A549 (cell line): ENCODE data around the gene DRC7. TPM values are rescaled to one million over a fixed set of nuclear protein-coding genes. Genes with fewer than 3 reads are reported as not detected.

Experiments
- BHLHE40 ChIP-seq: IDR thresholded peaks from 2 replicates; pipeline ENCODE4 v1.6.1; 2012; ENCODE audit warnings: low read depth, low read length, inconsistent platforms
- CBX2 ChIP-seq: fragments of 200-600 bp; sonication (generic); IDR thresholded peaks from 2 replicates; pipeline ENCODE4 v1.6.1; 2016; ENCODE audit warnings: low read depth, mild to moderate bottlenecking, borderline replicate concordance
- CBX8 ChIP-seq: fragments of 200-600 bp; sonication (generic); IDR thresholded peaks from 2 replicates; pipeline ENCODE4 v1.6.1; 2016
- CEBPB ChIP-seq, 2 experiments: fragments of >200 bp in 1 of 2; sonication (Bioruptor Twin) in 1 of 2; formaldehyde crosslinking in 1 of 2; IDR thresholded peaks; 2 replicates each; pipeline ENCODE4 v1.6.1; 2012 to 2016
- CHD2 ChIP-seq: fragments of 150-350 bp; IDR thresholded peaks from 2 replicates; pipeline ENCODE4 v1.6.1; 2014; ENCODE audit warnings: low read length; ENCODE audit not compliant: partially characterized antibody
- CHD4 ChIP-seq: fragments of 200-600 bp; sonication (generic); IDR thresholded peaks from 2 replicates; pipeline ENCODE4 v1.6.1; 2016; ENCODE audit warnings: antibody characterized with exemption, mild to moderate bottlenecking, borderline replicate concordance
- E2F6 ChIP-seq: IDR thresholded peaks from 2 replicates; pipeline ENCODE4 v1.6.1; 2012; ENCODE audit warnings: low read depth, borderline replicate concordance
- EHF ChIP-seq: fragments of 250-450 bp; sonication (Bioruptor Pico); IDR thresholded peaks from 2 replicates; pipeline ENCODE4 v1.5.0; 2020; ENCODE audit warnings: mild to moderate bottlenecking
- EHMT2 ChIP-seq: fragments of 200-600 bp; sonication (generic); IDR thresholded peaks from 2 replicates; pipeline ENCODE4 v1.6.1; 2016; ENCODE audit warnings: antibody characterized with exemption, low read depth, mild to moderate bottlenecking, moderate library complexity
- FOSB ChIP-seq: fragments of 250-450 bp; sonication (Bioruptor Pico); IDR thresholded peaks from 2 replicates; pipeline ENCODE4 v1.5.0; 2020; ENCODE audit warnings: mild to moderate bottlenecking, moderate library complexity
- FOSL2 ChIP-seq, 2 experiments: fragments of 450-650 bp in 1 of 2; fragments of >200 bp in 1 of 2; sonication (Bioruptor Twin) in 1 of 2; formaldehyde crosslinking; IDR thresholded peaks; 2 replicates each; pipeline versions ENCODE4 v1.5.0 to v1.6.1; 2016 to 2020; ENCODE audit warnings: mild to moderate bottlenecking in 1 of 2, moderate library complexity in 1 of 2
- FOXS1 ChIP-seq: fragments of 250-450 bp; sonication (Bioruptor Pico); IDR thresholded peaks from 2 replicates; pipeline ENCODE4 v1.5.0; 2020; ENCODE audit warnings: mild to moderate bottlenecking, moderate library complexity
- GATA3 ChIP-seq: IDR thresholded peaks from 2 replicates; pipeline ENCODE4 v1.6.1; 2012; ENCODE audit warnings: borderline replicate concordance
- HOXA7 ChIP-seq: fragments of 250-450 bp; sonication (Bioruptor Pico); IDR thresholded peaks from 2 replicates; pipeline ENCODE4 v1.5.0; 2020; ENCODE audit warnings: mild to moderate bottlenecking, moderate library complexity
- HOXB13 ChIP-seq: fragments of 250-450 bp; sonication (Bioruptor Pico); IDR thresholded peaks from 2 replicates; pipeline ENCODE4 v1.5.0; 2020; ENCODE audit warnings: low read depth, mild to moderate bottlenecking, moderate library complexity
- HOXB5 ChIP-seq: fragments of 250-450 bp; sonication (Bioruptor Pico); IDR thresholded peaks from 2 replicates; pipeline ENCODE4 v1.5.0; 2020; ENCODE audit warnings: mild to moderate bottlenecking, moderate library complexity
- JUN ChIP-seq, 2 experiments: fragments of >200 bp; sonication (Bioruptor Twin); formaldehyde crosslinking; IDR thresholded peaks; 2 replicates in 1 of 2; 3 replicates in 1 of 2; pipeline ENCODE4 v1.6.1; 2016 to 2017
- KDM1A ChIP-seq: fragments of 200-600 bp; sonication (generic); IDR thresholded peaks from 2 replicates; pipeline ENCODE4 v1.6.1; 2016; ENCODE audit warnings: low read depth, mild to moderate bottlenecking
- KDM5A ChIP-seq: fragments of 200-600 bp; sonication (generic); IDR thresholded peaks from 2 replicates; pipeline ENCODE4 v1.6.1; 2016; ENCODE audit warnings: antibody characterized with exemption, mild to moderate bottlenecking
- MAFK ChIP-seq: fragments of 450-650 bp; IDR thresholded peaks from 2 replicates; pipeline ENCODE4 v1.6.1; 2014; ENCODE audit not compliant: partially characterized antibody
- MAX ChIP-seq: IDR thresholded peaks from 2 replicates; pipeline ENCODE4 v1.6.1; 2012
- MAZ ChIP-seq: fragments of 150-350 bp; IDR thresholded peaks from 2 replicates; pipeline ENCODE4 v1.6.1; 2014; ENCODE audit warnings: antibody characterized with exemption, low read depth, low read length, borderline replicate concordance
- MYC ChIP-seq: IDR thresholded peaks from 2 replicates; pipeline ENCODE4 v1.6.1; 2012; ENCODE audit warnings: mild to moderate bottlenecking, inconsistent platforms, low read length, improper control_type of control experiment, borderline replicate concordance
- NPAS2 ChIP-seq: fragments of 250-450 bp; sonication (Bioruptor Pico); IDR thresholded peaks from 2 replicates; pipeline ENCODE4 v1.8.0; 2022; ENCODE audit warnings: mild to moderate bottlenecking, moderate library complexity, borderline replicate concordance
- NR3C1 ChIP-seq: fragments of >200 bp; sonication (Bioruptor Twin); formaldehyde crosslinking; IDR thresholded peaks from 3 replicates; pipeline ENCODE4 v1.6.1; 2017
- PHF8 ChIP-seq: fragments of 200-600 bp; sonication (generic); IDR thresholded peaks from 2 replicates; pipeline ENCODE4 v1.6.1; 2016; ENCODE audit warnings: low read depth, mild to moderate bottlenecking, antibody characterized with exemption, moderate library complexity, borderline replicate concordance
- POLR2A ChIP-seq: IDR thresholded peaks from 2 replicates; pipeline ENCODE4 v1.6.1; 2012; ENCODE audit warnings: mild to moderate bottlenecking, low read length
- RAD21 ChIP-seq, 2 experiments: fragments of >200 bp in 1 of 2; sonication (Bioruptor Twin) in 1 of 2; formaldehyde crosslinking in 1 of 2; IDR thresholded peaks in 1 of 2; conservative IDR thresholded peaks in 1 of 2; 2 replicates in 1 of 2; 3 replicates in 1 of 2; pipeline ENCODE4 v1.6.1; 2012 to 2018; ENCODE audit warnings: inconsistent platforms in 1 of 2
- RARB ChIP-seq: fragments of 250-450 bp; sonication (Bioruptor Pico); IDR thresholded peaks from 2 replicates; pipeline ENCODE4 v1.8.0; 2021; ENCODE audit warnings: mild to moderate bottlenecking, moderate library complexity
- RCOR1 ChIP-seq: fragments of 150-350 bp; IDR thresholded peaks from 2 replicates; pipeline ENCODE4 v1.6.1; 2014; ENCODE audit warnings: antibody characterized with exemption, low read length, low read depth
- RFX5 ChIP-seq: fragments of 450-650 bp; IDR thresholded peaks from 2 replicates; pipeline ENCODE4 v1.7.1; 2014; ENCODE audit warnings: antibody characterized with exemption, mild to moderate bottlenecking, moderate library complexity
- RNF2 ChIP-seq: fragments of 200-600 bp; sonication (generic); IDR thresholded peaks from 2 replicates; pipeline ENCODE4 v1.6.1; 2016; ENCODE audit warnings: low read depth, mild to moderate bottlenecking, antibody characterized with exemption, moderate library complexity, borderline replicate concordance
- SREBF2 ChIP-seq: fragments of 450-650 bp; IDR thresholded peaks from 2 replicates; pipeline ENCODE4 v1.6.1; 2014; ENCODE audit warnings: mild to moderate bottlenecking, moderate library complexity
- TP53 ChIP-seq: fragments of 250-450 bp; sonication (Bioruptor Pico); IDR thresholded peaks from 2 replicates; pipeline ENCODE4 v1.5.0; 2021; ENCODE audit warnings: mild to moderate bottlenecking, moderate library complexity
- ZC3H11A ChIP-seq: fragments of 450-650 bp; IDR thresholded peaks from 2 replicates; pipeline ENCODE4 v1.6.1; 2014; ENCODE audit warnings: antibody characterized with exemption, mild to moderate bottlenecking
- ZSCAN20 ChIP-seq: fragments of 250-450 bp; sonication (Bioruptor Pico); IDR thresholded peaks from 2 replicates; pipeline ENCODE4 v1.8.0; 2022; ENCODE audit warnings: mild to moderate bottlenecking, moderate library complexity
- polyA plus RNA-seq, 4 experiments: library from polyadenylated mRNA; depleted of rRNA in 3 of 4; stranded (reverse); fragments of >200 nt; fragmentation: RNase III in 1 of 4; extraction: RNeasy Plus Mini Kit Qiagen cat#74134 plus additional on column Dnase treatment in 1 of 4; gene quantifications; 2 replicates in 3 of 4; 3 replicates in 1 of 4; pipeline ENCODE4 v1.2.3, GENCODE V29; 2011 to 2017
- TF ChIP-seq, protein P1 (sequence below): fragments of 150-350 bp; IDR thresholded peaks from 2 replicates; pipeline ENCODE4 v1.6.1; 2014; ENCODE audit warnings: low read depth, mild to moderate bottlenecking, low read length
- TF ChIP-seq, protein P2 (sequence below): fragments of >200 bp; sonication (Bioruptor Twin); formaldehyde crosslinking; IDR thresholded peaks from 3 replicates; pipeline ENCODE4 v1.5.1; 2016
- TF ChIP-seq, protein P3 (sequence below): fragments of >200 bp; sonication (Bioruptor Twin); formaldehyde crosslinking; IDR thresholded peaks from 2 replicates; pipeline ENCODE4 v1.6.1; 2016
- TF ChIP-seq, protein P4 (sequence below): fragments of 250-450 bp; sonication (Bioruptor Pico); IDR thresholded peaks from 2 replicates; pipeline ENCODE4 v1.5.0; 2020; ENCODE audit warnings: low read depth, mild to moderate bottlenecking, moderate library complexity

DRC7 gene
- polyA plus RNA-seq, 2 of the 4 experiments (the other 2 are of a cell fraction), result 0.10 to 0.28 TPM

- TF ChIP-seq RARB (CRISPR knock-in tag), result no peak
- no peak for TF ChIP-seq BHLHE40
- TF ChIP-seq CHD4, result no peak
- TF ChIP-seq CBX2, result no peak
- TF ChIP-seq HOXB5 (CRISPR knock-in tag), result no peak
- no peak for TF ChIP-seq NR3C1
- TF ChIP-seq KDM1A, result no peak
- TF ChIP-seq, protein P1, sequence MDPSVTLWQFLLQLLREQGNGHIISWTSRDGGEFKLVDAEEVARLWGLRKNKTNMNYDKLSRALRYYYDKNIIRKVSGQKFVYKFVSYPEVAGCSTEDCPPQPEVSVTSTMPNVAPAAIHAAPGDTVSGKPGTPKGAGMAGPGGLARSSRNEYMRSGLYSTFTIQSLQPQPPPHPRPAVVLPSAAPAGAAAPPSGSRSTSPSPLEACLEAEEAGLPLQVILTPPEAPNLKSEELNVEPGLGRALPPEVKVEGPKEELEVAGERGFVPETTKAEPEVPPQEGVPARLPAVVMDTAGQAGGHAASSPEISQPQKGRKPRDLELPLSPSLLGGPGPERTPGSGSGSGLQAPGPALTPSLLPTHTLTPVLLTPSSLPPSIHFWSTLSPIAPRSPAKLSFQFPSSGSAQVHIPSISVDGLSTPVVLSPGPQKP, result no peak
- no peak for TF ChIP-seq HOXA7 (CRISPR knock-in tag)
- no peak for TF ChIP-seq MAZ
- no peak for TF ChIP-seq TP53 (CRISPR knock-in tag)
- TF ChIP-seq, protein P2, sequence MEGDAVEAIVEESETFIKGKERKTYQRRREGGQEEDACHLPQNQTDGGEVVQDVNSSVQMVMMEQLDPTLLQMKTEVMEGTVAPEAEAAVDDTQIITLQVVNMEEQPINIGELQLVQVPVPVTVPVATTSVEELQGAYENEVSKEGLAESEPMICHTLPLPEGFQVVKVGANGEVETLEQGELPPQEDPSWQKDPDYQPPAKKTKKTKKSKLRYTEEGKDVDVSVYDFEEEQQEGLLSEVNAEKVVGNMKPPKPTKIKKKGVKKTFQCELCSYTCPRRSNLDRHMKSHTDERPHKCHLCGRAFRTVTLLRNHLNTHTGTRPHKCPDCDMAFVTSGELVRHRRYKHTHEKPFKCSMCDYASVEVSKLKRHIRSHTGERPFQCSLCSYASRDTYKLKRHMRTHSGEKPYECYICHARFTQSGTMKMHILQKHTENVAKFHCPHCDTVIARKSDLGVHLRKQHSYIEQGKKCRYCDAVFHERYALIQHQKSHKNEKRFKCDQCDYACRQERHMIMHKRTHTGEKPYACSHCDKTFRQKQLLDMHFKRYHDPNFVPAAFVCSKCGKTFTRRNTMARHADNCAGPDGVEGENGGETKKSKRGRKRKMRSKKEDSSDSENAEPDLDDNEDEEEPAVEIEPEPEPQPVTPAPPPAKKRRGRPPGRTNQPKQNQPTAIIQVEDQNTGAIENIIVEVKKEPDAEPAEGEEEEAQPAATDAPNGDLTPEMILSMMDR, result no peak
- no peak for TF ChIP-seq EHMT2
- TF ChIP-seq MYC, result no peak
- peak; percentile 32 for TF ChIP-seq CHD2
- TF ChIP-seq ZSCAN20 (CRISPR knock-in tag), result no peak
- no peak for TF ChIP-seq FOXS1 (CRISPR knock-in tag)
- TF ChIP-seq JUN (IDR thresholded peaks at IDR 0.05), result peak; percentile 49 to 76; a peak in 3 of 5 replicates
- TF ChIP-seq FOSB (CRISPR knock-in tag), result no peak
- TF ChIP-seq GATA3, result no peak; the same call in 1 of the 2 replicates
- no peak for TF ChIP-seq NPAS2 (CRISPR knock-in tag)
- no peak for TF ChIP-seq RCOR1
- TF ChIP-seq E2F6, result peak; percentile 75; the same call in 1 of the 2 replicates
- no peak for TF ChIP-seq RNF2
- TF ChIP-seq RAD21 (conservative IDR thresholded peaks at IDR 0.05 in 1 of 2, IDR thresholded peaks at IDR 0.05 in 1 of 2), result no peak
- TF ChIP-seq RFX5, result peak; percentile 26; the same call in 1 of the 2 replicates
- TF ChIP-seq PHF8, result peak; percentile 74; the same call in 1 of the 2 replicates
- no peak for TF ChIP-seq SREBF2
- TF ChIP-seq POLR2A, result 0 out of 2 replicates have a peak, but pooled peaks have one; percentile 8
- no peak for TF ChIP-seq HOXB13 (CRISPR knock-in tag)
- TF ChIP-seq FOSL2 (IDR thresholded peaks at IDR 0.05), result no peak
- no peak for TF ChIP-seq FOSL2 (CRISPR knock-in tag; IDR thresholded peaks at IDR 0.05)
- TF ChIP-seq KDM5A, result no peak
- TF ChIP-seq, protein P3, sequence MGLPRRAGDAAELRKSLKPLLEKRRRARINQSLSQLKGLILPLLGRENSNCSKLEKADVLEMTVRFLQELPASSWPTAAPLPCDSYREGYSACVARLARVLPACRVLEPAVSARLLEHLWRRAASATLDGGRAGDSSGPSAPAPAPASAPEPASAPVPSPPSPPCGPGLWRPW, result no peak
- peak; percentile 97 for TF ChIP-seq MAFK
- TF ChIP-seq ZC3H11A, result no peak
- TF ChIP-seq, protein P4, sequence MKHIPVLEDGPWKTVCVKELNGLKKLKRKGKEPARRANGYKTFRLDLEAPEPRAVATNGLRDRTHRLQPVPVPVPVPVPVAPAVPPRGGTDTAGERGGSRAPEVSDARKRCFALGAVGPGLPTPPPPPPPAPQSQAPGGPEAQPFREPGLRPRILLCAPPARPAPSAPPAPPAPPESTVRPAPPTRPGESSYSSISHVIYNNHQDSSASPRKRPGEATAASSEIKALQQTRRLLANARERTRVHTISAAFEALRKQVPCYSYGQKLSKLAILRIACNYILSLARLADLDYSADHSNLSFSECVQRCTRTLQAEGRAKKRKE (CRISPR knock-in tag), result no peak
- peak; percentile 66 for TF ChIP-seq MAX
- peak in 1 of 2 experiments; percentile 75; a peak in 2 of 4 replicates for TF ChIP-seq CEBPB (IDR thresholded peaks at IDR 0.05)
- no peak for TF ChIP-seq EHF (CRISPR knock-in tag)
- TF ChIP-seq CBX8, result no peak
Observed at GRCh38 chr16:57734925-57735754, 40.5 kb downstream of the DRC7 start (continued).
